A549 (cell line): ENCODE data around the gene TACR1. TPM values are rescaled to one million over a fixed set of nuclear protein-coding genes. Genes with fewer than 3 reads are reported as not detected.

Source experiments
- ATAC-seq, 2 experiments: fragments of 200-7000 bp in 1 of 2; fragments of >200 bp in 1 of 2; cut with Nextera tagmentation in 1 of 2; cut with Tn5 transposase in 1 of 2; 3 replicates each; pipeline versions ENCODE4 v1.8.0 to v1.9.1; 2018 to 2020; ENCODE audit warnings: mild to moderate bottlenecking in 1 of 2, moderate library complexity in 1 of 2
- CTCF ChIA-PET: fragments of 300-600 bp; sonication (Branson Sonifier 250); formaldehyde crosslinking; extraction: SDS; loops from one replicate; lab custom pipeline; 2021; ENCODE audit warnings: antibody characterized with exemption, inconsistent platforms; lab: Yijun Ruan, JAX
- POLR2A ChIA-PET: fragments of 350-600 bp; formaldehyde crosslinking; extraction: SDS; loops from one replicate; lab custom pipeline; 2021; ENCODE audit warnings: antibody characterized with exemption, inconsistent platforms; lab: Yijun Ruan, JAX
- DNase-seq, 2 experiments: peaks; one replicate each; pipeline versions ENCODE4 v3.0.0 to v3.0.0-alpha.2; 2011 to 2016; ENCODE audit warnings: low read depth in 1 of 2, low spot score in 1 of 2
- FAIRE-seq: peaks from 2 replicates; lab custom pipeline; 2011; peaks lifted over from hg19 to GRCh38; lab: Jason Lieb, UNC
- H3K27ac ChIP-seq, 2 experiments: fragments of >200 bp; sonication (Bioruptor Twin); formaldehyde crosslinking; 3 replicates each; pipeline ENCODE4 v1.5.1; 2016 to 2017
- H3K4me1 ChIP-seq: fragments of >200 bp; sonication (Bioruptor Twin); formaldehyde crosslinking; 3 replicates; pipeline ENCODE4 v1.6.1; 2016
- H3K4me2 ChIP-seq: fragments of >200 bp; sonication (Bioruptor Twin); formaldehyde crosslinking; 3 replicates; pipeline ENCODE4 v1.6.1; 2016
- H3K4me3 ChIP-seq: fragments of >200 bp; sonication (Bioruptor Twin); formaldehyde crosslinking; 3 replicates; pipeline ENCODE4 v1.5.1; 2016
- H3K9me3 ChIP-seq: fragments of >200 bp; sonication (Bioruptor Twin); formaldehyde crosslinking; 3 replicates; pipeline ENCODE4 v1.6.1; 2016
- CBX8 ChIP-seq: fragments of 200-600 bp; sonication (generic); IDR thresholded peaks from 2 replicates; pipeline ENCODE4 v1.6.1; 2016
- EP300 ChIP-seq, 2 experiments: fragments of >200 bp; sonication (Bioruptor Twin); formaldehyde crosslinking; IDR thresholded peaks; 2 replicates in 1 of 2; 3 replicates in 1 of 2; pipeline ENCODE4 v1.6.1; 2016 to 2017
- ESRRA ChIP-seq: fragments of 150-350 bp; IDR thresholded peaks from 2 replicates; pipeline ENCODE4 v1.6.1; 2014; ENCODE audit warnings: mild to moderate bottlenecking, low read length, borderline replicate concordance
- FOSB ChIP-seq: fragments of 250-450 bp; sonication (Bioruptor Pico); IDR thresholded peaks from 2 replicates; pipeline ENCODE4 v1.5.0; 2020; ENCODE audit warnings: mild to moderate bottlenecking, moderate library complexity
- FOSL2 ChIP-seq, 2 experiments: fragments of 450-650 bp in 1 of 2; fragments of >200 bp in 1 of 2; sonication (Bioruptor Twin) in 1 of 2; formaldehyde crosslinking; IDR thresholded peaks; 2 replicates each; pipeline versions ENCODE4 v1.5.0 to v1.6.1; 2016 to 2020; ENCODE audit warnings: mild to moderate bottlenecking in 1 of 2, moderate library complexity in 1 of 2
- FOXS1 ChIP-seq: fragments of 250-450 bp; sonication (Bioruptor Pico); IDR thresholded peaks from 2 replicates; pipeline ENCODE4 v1.5.0; 2020; ENCODE audit warnings: mild to moderate bottlenecking, moderate library complexity
- HDAC2 ChIP-seq: fragments of 200-600 bp; sonication (generic); IDR thresholded peaks from 2 replicates; pipeline ENCODE4 v1.6.1; 2016
- HES2 ChIP-seq: fragments of >200 bp; sonication (Bioruptor Twin); formaldehyde crosslinking; IDR thresholded peaks from 2 replicates; pipeline ENCODE4 v1.6.1; 2016
- HOXB13 ChIP-seq: fragments of 250-450 bp; sonication (Bioruptor Pico); IDR thresholded peaks from 2 replicates; pipeline ENCODE4 v1.5.0; 2020; ENCODE audit warnings: low read depth, mild to moderate bottlenecking, moderate library complexity
- KDM1A ChIP-seq: fragments of 200-600 bp; sonication (generic); IDR thresholded peaks from 2 replicates; pipeline ENCODE4 v1.6.1; 2016; ENCODE audit warnings: low read depth, mild to moderate bottlenecking
- MAX ChIP-seq: IDR thresholded peaks from 2 replicates; pipeline ENCODE4 v1.6.1; 2012
- MYC ChIP-seq: IDR thresholded peaks from 2 replicates; pipeline ENCODE4 v1.6.1; 2012; ENCODE audit warnings: mild to moderate bottlenecking, inconsistent platforms, low read length, improper control_type of control experiment, borderline replicate concordance
- NFE2L2 ChIP-seq: fragments of 150-350 bp; conservative IDR thresholded peaks from 2 replicates; pipeline ENCODE4 v1.6.1; 2014; ENCODE audit warnings: low read length
- NR3C1 ChIP-seq: fragments of >200 bp; sonication (Bioruptor Twin); formaldehyde crosslinking; IDR thresholded peaks from 3 replicates; pipeline ENCODE4 v1.6.1; 2017
- PHF8 ChIP-seq: fragments of 200-600 bp; sonication (generic); IDR thresholded peaks from 2 replicates; pipeline ENCODE4 v1.6.1; 2016; ENCODE audit warnings: low read depth, mild to moderate bottlenecking, antibody characterized with exemption, moderate library complexity, borderline replicate concordance
- POLR2A ChIP-seq: IDR thresholded peaks from 2 replicates; pipeline ENCODE4 v1.6.1; 2012; ENCODE audit warnings: mild to moderate bottlenecking, low read length
- RAD21 ChIP-seq, 2 experiments: fragments of >200 bp in 1 of 2; sonication (Bioruptor Twin) in 1 of 2; formaldehyde crosslinking in 1 of 2; IDR thresholded peaks in 1 of 2; conservative IDR thresholded peaks in 1 of 2; 2 replicates in 1 of 2; 3 replicates in 1 of 2; pipeline ENCODE4 v1.6.1; 2012 to 2018; ENCODE audit warnings: inconsistent platforms in 1 of 2
- RARB ChIP-seq: fragments of 250-450 bp; sonication (Bioruptor Pico); IDR thresholded peaks from 2 replicates; pipeline ENCODE4 v1.8.0; 2021; ENCODE audit warnings: mild to moderate bottlenecking, moderate library complexity
- RFX5 ChIP-seq: fragments of 450-650 bp; IDR thresholded peaks from 2 replicates; pipeline ENCODE4 v1.7.1; 2014; ENCODE audit warnings: antibody characterized with exemption, mild to moderate bottlenecking, moderate library complexity
- TFCP2L1 ChIP-seq: fragments of 250-450 bp; sonication (Bioruptor Pico); IDR thresholded peaks from 2 replicates; pipeline ENCODE4 v1.5.0; 2021; ENCODE audit warnings: mild to moderate bottlenecking
- TP53 ChIP-seq: fragments of 250-450 bp; sonication (Bioruptor Pico); IDR thresholded peaks from 2 replicates; pipeline ENCODE4 v1.5.0; 2021; ENCODE audit warnings: mild to moderate bottlenecking, moderate library complexity
- ZC3H11A ChIP-seq: fragments of 450-650 bp; IDR thresholded peaks from 2 replicates; pipeline ENCODE4 v1.6.1; 2014; ENCODE audit warnings: antibody characterized with exemption, mild to moderate bottlenecking
- ZFP36 ChIP-seq: fragments of 450-650 bp; IDR thresholded peaks from 2 replicates; pipeline ENCODE4 v1.6.1; 2014; ENCODE audit warnings: borderline replicate concordance; ENCODE audit not compliant: partially characterized antibody
- ZSCAN20 ChIP-seq: fragments of 250-450 bp; sonication (Bioruptor Pico); IDR thresholded peaks from 2 replicates; pipeline ENCODE4 v1.8.0; 2022; ENCODE audit warnings: mild to moderate bottlenecking, moderate library complexity
- WGBS: methylation state at CpG from one replicate; pipeline ENCODE4 v1.1.6; 2017; ENCODE audit errors: missing lambda C conversion rate; 5-methylcytosine and 5-hydroxymethylcytosine counted together
- polyA plus RNA-seq, 4 experiments: library from polyadenylated mRNA; depleted of rRNA in 3 of 4; stranded (reverse); fragments of >200 nt; fragmentation: RNase III in 1 of 4; extraction: RNeasy Plus Mini Kit Qiagen cat#74134 plus additional on column Dnase treatment in 1 of 4; gene quantifications; 2 replicates in 3 of 4; 3 replicates in 1 of 4; pipeline ENCODE4 v1.2.3, GENCODE V29; 2011 to 2017
- TF ChIP-seq, protein P1 (sequence below): fragments of 200-600 bp; sonication (generic); IDR thresholded peaks from 2 replicates; pipeline ENCODE4 v1.6.1; 2016; ENCODE audit warnings: antibody characterized with exemption, mild to moderate bottlenecking, moderate library complexity

Gene TACR1
- polyA plus RNA-seq, 2 of the 4 experiments (the other 2 are of a cell fraction), result 0.27 to 0.92 TPM

DNA sequence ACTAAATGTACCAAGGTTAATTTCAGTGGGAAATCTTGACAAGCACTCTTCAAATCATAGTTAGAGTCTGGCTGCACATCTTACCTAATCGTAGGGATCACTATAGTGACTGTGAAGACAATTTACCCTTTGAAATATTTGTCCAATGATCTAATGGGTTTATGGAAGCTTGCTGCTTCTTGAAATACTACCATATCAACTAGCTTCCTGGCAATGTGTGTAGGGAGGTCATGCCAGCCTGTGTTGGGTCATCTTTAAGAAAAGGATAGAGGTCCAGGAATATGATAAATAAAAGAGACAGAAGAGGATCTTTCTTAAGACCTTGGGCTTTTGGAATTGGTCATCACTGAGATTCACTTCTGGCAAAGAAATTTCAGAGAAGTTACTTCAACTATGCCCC is 156.5 kb downstream of the TACR1 start:
- Histone ChIP-seq H3K27ac (no peak overlapping the region), H3K4me1 (peaks cover 10% of the 10 kb centered on the region), H3K9me3 (no peaks in the 10 kb centered on the region), H3K4me2 (no peak overlapping the region), H3K4me3 (no peak overlapping the region)
- FAIRE-seq, result no peak
- no peak for ATAC-seq
- no peak for DNase-seq
- POLR2A ChIA-PET, result no interaction called here
- CTCF ChIA-PET, result interaction anchor here (1.8 kb wide), 1 partner anchor 566 kb away, joined by 7 read pairs; no protein-coding TSS in a partner anchor
- 35% methylated on average over 1 of the region's 1 CpG for WGBS
- TF ChIP-seq RFX5 (no peak), MYC (no peak), ZC3H11A (no peak), RARB (no peak), ZSCAN20 (CRISPR knock-in tag) (no peak), ZFP36 (no peak), POLR2A (no peak), ESRRA (no peak), TFCP2L1 (CRISPR knock-in tag) (no peak), NFE2L2 (no peak), FOSL2 (IDR thresholded peaks at IDR 0.05) (no peak), FOSL2 (CRISPR knock-in tag; IDR thresholded peaks at IDR 0.05) (no peak)
- TF ChIP-seq, protein P1, sequence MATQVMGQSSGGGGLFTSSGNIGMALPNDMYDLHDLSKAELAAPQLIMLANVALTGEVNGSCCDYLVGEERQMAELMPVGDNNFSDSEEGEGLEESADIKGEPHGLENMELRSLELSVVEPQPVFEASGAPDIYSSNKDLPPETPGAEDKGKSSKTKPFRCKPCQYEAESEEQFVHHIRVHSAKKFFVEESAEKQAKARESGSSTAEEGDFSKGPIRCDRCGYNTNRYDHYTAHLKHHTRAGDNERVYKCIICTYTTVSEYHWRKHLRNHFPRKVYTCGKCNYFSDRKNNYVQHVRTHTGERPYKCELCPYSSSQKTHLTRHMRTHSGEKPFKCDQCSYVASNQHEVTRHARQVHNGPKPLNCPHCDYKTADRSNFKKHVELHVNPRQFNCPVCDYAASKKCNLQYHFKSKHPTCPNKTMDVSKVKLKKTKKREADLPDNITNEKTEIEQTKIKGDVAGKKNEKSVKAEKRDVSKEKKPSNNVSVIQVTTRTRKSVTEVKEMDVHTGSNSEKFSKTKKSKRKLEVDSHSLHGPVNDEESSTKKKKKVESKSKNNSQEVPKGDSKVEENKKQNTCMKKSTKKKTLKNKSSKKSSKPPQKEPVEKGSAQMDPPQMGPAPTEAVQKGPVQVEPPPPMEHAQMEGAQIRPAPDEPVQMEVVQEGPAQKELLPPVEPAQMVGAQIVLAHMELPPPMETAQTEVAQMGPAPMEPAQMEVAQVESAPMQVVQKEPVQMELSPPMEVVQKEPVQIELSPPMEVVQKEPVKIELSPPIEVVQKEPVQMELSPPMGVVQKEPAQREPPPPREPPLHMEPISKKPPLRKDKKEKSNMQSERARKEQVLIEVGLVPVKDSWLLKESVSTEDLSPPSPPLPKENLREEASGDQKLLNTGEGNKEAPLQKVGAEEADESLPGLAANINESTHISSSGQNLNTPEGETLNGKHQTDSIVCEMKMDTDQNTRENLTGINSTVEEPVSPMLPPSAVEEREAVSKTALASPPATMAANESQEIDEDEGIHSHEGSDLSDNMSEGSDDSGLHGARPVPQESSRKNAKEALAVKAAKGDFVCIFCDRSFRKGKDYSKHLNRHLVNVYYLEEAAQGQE, result no peak

GRCh38 chr2:75041731-75042600 is 157.4 kb downstream of the TACR1 start:
- no peak for FAIRE-seq
- ChIA-PET CTCF (interaction anchor here (0.6 to 1.8 kb wide), 4 partner anchors 9 to 567 kb away, joined by 3 to 7 read pairs (median 4); no protein-coding TSS in a partner anchor), POLR2A (no interaction called here)
- Histone ChIP-seq H3K4me1 (peaks cover 1% of the 10 kb centered on the region), H3K9me3 (no peaks in the 10 kb centered on the region), H3K27ac (no peak overlapping the region), H3K4me2 (no peak overlapping the region)
- WGBS, result 76% methylated on average over 7 of the region's 7 CpGs
- no peak for DNase-seq
- TF ChIP-seq KDM1A, result no peak
- no peak for TF ChIP-seq HOXB13
- TF ChIP-seq ZC3H11A, result no peak
- no peak for TF ChIP-seq NR3C1
- TF ChIP-seq HDAC2, result no peak
- no peak for TF ChIP-seq TP53 (CRISPR knock-in tag)
- no peak for TF ChIP-seq FOSB (CRISPR knock-in tag)
- no peak for TF ChIP-seq EP300 (IDR thresholded peaks at IDR 0.05)
- no peak for TF ChIP-seq FOXS1 (CRISPR knock-in tag)
- no peak for TF ChIP-seq HES2
- TF ChIP-seq, all 56 proteins: peak for 0
- ATAC-seq, result no peak
- no peak overlapping the region for H3K4me3 ChIP-seq

- H3K9me3 ChIP-seq, result no peaks in the 10 kb centered on the region
- 83% methylated on average over 2 of the region's 2 CpGs for whole genome bisulfite sequencing
- ChIA-PET POLR2A (no interaction called here), CTCF (interaction anchor here (0.9 to 1.3 kb wide), 2 partner anchors 10 to 11 kb away, joined by 3 to 5 read pairs; no protein-coding TSS in a partner anchor)
- H3K4me2 ChIP-seq, result no peak overlapping the region
- no peaks in the 10 kb centered on the region for H3K4me1 ChIP-seq
- no peak for FAIRE-seq
- H3K27ac ChIP-seq, result no peak overlapping the region
- ATAC-seq, result no peak
- H3K4me3 ChIP-seq, result no peak overlapping the region
- TF ChIP-seq MAX (no peak), CBX8 (no peak), ZC3H11A (no peak), RFX5 (no peak), PHF8 (no peak), RARB (no peak), RAD21 (conservative IDR thresholded peaks at IDR 0.05 in 1 of 2, IDR thresholded peaks at IDR 0.05 in 1 of 2) (no peak)
- DNase-seq, result no peak
Observed at GRCh38 chr2:75041226-75041625, 158.1 kb downstream of the TACR1 start.
